Muscle layer of duodenum (tissue), 2 donors: ENCODE measurements around the gene TSPAN4.

Source experiments
- H3K27ac ChIP-seq: one replicate; pipeline ENCODE4 v1.7.0; 2013; ENCODE audit warnings: mild to moderate bottlenecking, low read length
- H3K27me3 ChIP-seq: one replicate; pipeline ENCODE4 v1.7.0; 2013; ENCODE audit warnings: low read depth, mild to moderate bottlenecking, control low read depth, low read length
- H3K36me3 ChIP-seq, 2 donors: one replicate each; pipeline ENCODE4 v1.7.0; 2013; ENCODE audit warnings: low read length in 2 of 2, control low read depth in 1 of 2, mild to moderate bottlenecking in 1 of 2; ENCODE audit not compliant: insufficient read depth in 2 of 2, control insufficient read depth in 1 of 2
- H3K4me1 ChIP-seq, 2 donors: one replicate each; pipeline ENCODE4 v1.7.0; 2013; ENCODE audit warnings: low read length in 2 of 2, mild to moderate bottlenecking in 2 of 2, control low read depth in 1 of 2, moderate library complexity in 1 of 2; ENCODE audit not compliant: insufficient read depth in 2 of 2, control insufficient read depth in 1 of 2
- H3K4me3 ChIP-seq, 2 donors: one replicate each; pipeline ENCODE4 v1.7.0; 2013; ENCODE audit warnings: low read length in 2 of 2, low read depth in 1 of 2, mild to moderate bottlenecking in 1 of 2
- H3K9me3 ChIP-seq, 2 donors: one replicate each; pipeline ENCODE4 v1.7.0; 2013; ENCODE audit warnings: low read length in 2 of 2, control low read depth in 1 of 2, mild to moderate bottlenecking in 1 of 2; ENCODE audit not compliant: control insufficient read depth in 1 of 2
- donor health status: healthy.

Gene TSPAN4

GRCh38 chr11:914204-914603 is 71.6 kb downstream of the TSPAN4 start:
- Histone ChIP-seq H3K36me3 (no peaks in the 10 kb centered on the region), H3K9me3 (no peaks in the 10 kb centered on the region), H3K4me3 (no peak overlapping the region), H3K4me1 (peaks cover 0 to 19% of the 10 kb centered on the region in 2 donors), H3K27me3 (no peaks in the 10 kb centered on the region), H3K27ac (no peak overlapping the region)

GRCh38 chr11:914747-915501 is 72.3 kb downstream of the TSPAN4 start:
- peaks cover 0 to 12% of the 10 kb centered on the region in 2 donors for H3K4me1 ChIP-seq
- no peaks in the 10 kb centered on the region for H3K27me3 ChIP-seq
- H3K4me3 ChIP-seq, result no peak overlapping the region
- no peaks in the 10 kb centered on the region for H3K36me3 ChIP-seq
- no peaks in the 10 kb centered on the region for H3K9me3 ChIP-seq
- H3K27ac ChIP-seq, result no peak overlapping the region
